22Rv1 (cell line): ENCODE results near the gene FAM169A.
"Not testable (repeated sequence)": the region's sequence is repeated elsewhere in the genome, so short reads cannot be mapped to it uniquely, and the experiment has no call there.

Experiments used
- H3K27ac ChIP-seq: fragments of 450-650 bp; 2 replicates; pipeline ENCODE4 v1.5.1; 2017
- ZFX ChIP-seq: fragments of 450-650 bp; IDR thresholded peaks from 2 replicates; pipeline ENCODE4 v1.6.1; 2017; ENCODE audit warnings: antibody characterized with exemption, borderline replicate concordance
- TF ChIP-seq, protein P1 (sequence below): fragments of 450-650 bp; IDR thresholded peaks from 2 replicates; pipeline ENCODE4 v1.5.1; 2017; ENCODE audit warnings: mild to moderate bottlenecking

The FAM169A gene

DNA sequence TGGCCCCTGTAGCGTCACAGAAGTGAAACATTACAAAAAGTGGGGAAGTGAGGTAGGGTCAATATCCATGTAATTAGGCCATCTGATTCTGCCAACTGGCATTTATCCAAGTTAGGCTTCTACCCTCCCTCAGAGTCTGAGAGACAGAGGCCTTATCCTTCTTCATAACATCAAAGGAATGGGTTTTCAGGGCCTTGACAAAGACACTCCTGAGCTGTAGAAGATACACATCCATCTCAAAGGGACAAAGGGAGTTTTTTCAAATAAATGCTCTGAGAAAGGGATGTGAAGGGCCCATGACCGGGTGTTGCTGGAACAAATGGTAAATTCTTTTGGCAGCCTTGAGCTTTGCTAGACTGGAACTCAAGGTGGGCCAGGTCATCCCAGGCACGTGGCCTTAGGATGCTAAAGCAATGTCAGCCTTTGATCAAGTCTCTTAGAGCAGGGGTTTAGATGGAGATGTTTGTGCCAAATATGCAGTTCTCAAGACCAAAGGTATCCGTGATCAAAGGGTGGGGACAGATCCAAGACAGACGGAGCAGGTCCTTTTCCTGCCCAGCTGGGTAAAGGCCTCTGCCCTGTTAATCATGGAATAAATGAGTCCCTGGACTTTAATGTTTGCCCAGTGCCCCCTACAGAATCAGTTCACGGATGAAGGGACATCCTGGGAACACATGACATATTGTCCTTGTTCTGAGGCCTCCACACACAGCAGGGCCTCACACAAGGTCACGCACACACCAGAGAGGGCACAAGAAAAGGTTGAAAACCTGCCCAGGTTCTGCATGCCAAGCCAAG is 10.0 kb upstream of the FAM169A start:
- H3K27ac ChIP-seq, result no peak overlapping the region
- TF ChIP-seq, protein P1, sequence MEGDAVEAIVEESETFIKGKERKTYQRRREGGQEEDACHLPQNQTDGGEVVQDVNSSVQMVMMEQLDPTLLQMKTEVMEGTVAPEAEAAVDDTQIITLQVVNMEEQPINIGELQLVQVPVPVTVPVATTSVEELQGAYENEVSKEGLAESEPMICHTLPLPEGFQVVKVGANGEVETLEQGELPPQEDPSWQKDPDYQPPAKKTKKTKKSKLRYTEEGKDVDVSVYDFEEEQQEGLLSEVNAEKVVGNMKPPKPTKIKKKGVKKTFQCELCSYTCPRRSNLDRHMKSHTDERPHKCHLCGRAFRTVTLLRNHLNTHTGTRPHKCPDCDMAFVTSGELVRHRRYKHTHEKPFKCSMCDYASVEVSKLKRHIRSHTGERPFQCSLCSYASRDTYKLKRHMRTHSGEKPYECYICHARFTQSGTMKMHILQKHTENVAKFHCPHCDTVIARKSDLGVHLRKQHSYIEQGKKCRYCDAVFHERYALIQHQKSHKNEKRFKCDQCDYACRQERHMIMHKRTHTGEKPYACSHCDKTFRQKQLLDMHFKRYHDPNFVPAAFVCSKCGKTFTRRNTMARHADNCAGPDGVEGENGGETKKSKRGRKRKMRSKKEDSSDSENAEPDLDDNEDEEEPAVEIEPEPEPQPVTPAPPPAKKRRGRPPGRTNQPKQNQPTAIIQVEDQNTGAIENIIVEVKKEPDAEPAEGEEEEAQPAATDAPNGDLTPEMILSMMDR, result no peak
- no peak for TF ChIP-seq ZFX

DNA sequence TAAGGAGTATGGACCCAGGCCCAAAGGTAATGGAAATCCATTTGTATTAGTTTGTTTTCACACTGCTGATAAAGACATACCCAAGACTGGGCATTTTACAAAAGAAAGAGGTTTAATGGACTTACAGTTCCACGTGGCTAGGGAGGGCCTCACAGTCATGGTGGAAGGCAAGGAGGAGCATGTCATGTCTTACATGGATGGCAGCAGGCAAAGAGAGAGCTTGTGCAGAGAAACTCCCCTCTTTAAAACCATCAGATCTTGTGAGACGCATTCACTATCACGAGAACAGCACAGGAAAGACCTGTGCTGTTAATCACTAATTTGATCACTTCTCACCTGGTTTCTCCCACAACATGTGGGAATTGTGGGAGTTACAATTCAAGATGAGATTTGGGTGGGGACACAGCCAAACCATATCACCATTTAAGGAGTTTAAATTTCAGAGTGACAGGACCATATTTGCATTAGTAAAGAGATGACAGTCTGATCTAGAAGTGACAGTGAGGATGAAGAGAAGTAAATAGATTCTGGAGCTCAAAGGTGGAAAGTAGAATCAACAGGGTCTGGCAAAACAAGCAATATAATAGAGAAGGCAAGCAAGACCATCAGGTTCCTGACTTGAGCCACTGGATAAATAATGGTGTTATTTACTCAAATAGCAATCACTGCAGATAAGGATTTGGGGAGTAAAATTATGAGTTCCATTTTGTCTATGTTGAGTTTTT is 7.5 kb upstream of the FAM169A start:
- TF ChIP-seq, protein P1, result no peak
- TF ChIP-seq ZFX, result no peak

DNA sequence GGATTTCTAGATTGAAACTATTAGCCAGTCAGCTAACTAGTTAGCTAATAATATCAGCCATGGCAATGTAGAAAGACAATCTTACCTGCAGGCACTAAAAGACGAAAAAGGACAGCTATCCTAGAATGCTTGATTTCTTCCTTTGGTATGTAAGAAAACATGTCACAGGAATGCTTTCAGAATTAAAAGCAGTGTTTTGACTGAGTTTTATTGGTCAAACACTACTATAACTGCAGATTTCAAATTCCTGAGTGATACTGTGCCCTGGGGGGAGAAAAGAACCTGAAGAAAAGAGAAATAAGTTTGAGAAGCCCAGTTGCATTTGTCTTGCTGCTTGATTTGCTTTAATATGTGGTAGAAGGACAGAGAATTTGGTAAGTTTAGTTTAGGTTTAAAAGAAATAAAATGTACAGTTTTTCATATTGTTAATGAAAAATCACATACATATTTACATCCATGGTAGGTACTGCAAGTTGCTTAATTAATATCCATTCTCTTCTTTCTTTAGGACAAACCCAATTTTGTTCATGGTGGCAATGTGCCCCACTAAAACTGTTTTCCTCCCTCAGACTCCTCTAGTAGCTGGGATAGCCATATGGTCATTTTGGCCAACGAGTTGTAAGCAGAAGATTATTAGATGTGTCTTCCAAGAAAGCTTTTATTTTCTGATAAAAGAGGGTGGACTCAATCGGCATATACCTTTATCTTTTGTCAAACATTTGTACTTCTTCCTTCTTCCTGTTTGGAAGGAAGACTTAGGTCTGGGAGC is 4.3 kb upstream of the FAM169A start:
- TF ChIP-seq ZFX, result no peak
- TF ChIP-seq, protein P1, result no peak
- no peak overlapping the region for H3K27ac ChIP-seq

More for the DNA sequence above, 7.5 kb upstream of the FAM169A start:
- H3K27ac ChIP-seq, result no peak overlapping the region

DNA sequence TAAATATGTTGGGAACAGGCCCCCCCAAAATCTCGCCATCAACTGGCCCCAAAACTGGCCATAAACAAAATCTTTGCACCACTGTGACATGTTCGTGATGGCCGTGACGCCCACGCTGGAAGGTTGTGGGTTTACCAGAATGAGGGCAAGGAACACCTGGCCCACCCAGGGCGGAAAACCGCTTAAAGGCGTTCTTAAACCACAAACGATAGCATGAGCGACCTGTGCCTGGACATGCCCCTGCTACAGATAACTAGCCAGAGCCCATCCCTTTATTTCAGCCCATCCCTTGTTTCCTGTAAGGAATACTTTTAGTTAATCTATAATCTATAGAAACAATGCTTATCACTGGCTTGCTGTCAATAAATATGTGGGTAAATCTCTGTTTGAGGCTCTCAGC is 3.2 kb upstream of the FAM169A start:
- not testable (repeated sequence) for H3K27ac ChIP-seq

DNA sequence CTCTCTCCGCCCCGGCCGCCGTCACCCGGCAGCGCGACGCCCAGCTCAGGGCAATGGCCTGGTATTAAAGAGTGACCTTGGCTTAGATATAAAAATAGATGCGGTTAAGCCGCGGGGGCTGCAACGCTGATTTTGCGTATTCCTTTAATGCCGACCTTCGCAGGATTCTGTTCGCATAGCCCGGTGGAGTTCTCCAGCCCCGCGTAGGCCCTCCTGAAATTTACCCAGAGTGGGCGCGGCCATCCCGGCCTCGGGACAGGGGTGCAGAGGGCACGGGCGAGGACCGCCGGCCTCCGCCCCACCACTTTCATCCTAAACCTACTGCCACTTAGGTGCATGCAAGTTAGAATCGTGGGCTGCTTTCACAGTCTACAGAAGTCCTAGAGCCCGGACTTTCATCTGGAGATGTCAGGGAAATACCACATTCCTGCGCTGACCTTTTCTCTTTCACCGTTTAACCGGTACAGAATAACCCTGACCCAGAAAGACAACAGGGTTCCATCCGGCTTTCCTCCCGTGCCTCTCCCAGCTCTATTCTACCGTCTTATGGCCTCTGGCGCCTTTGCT is 492 bp upstream of the FAM169A start:
- TF ChIP-seq, protein P1, result no peak
- TF ChIP-seq ZFX, result no peak
- no peak overlapping the region; the same call in 1 of the 2 replicates for H3K27ac ChIP-seq

DNA sequence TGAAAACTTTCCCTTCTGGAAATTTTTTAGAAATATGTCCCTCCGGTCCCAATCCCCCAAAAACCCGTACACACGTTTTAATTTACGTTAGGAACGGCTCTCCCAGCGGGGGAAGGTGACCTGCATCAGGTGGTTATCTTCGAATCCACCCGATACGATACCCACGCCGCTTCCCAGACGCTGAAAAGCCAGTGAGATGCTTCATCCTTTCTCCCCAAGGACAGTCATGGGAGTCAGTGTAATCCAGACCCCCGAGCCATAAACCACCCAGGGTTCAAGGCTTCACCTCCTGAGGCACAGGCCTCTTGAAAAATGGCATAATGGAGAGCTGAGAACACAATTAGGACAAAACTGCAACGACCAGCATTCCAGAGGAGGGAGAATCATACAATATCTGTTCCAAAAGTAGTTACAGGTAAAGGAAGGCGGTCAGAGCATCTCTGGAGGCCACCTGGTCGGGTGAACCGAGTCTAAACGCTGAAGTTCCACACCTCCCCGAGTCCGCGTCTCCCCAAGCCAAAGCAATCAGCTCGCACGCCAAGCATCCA is 857 bp downstream of the FAM169A start:
- TF ChIP-seq, protein P1, result no peak
- TF ChIP-seq ZFX, result no peak
- H3K27ac ChIP-seq, result peak overlapping the region; percentile 46

DNA sequence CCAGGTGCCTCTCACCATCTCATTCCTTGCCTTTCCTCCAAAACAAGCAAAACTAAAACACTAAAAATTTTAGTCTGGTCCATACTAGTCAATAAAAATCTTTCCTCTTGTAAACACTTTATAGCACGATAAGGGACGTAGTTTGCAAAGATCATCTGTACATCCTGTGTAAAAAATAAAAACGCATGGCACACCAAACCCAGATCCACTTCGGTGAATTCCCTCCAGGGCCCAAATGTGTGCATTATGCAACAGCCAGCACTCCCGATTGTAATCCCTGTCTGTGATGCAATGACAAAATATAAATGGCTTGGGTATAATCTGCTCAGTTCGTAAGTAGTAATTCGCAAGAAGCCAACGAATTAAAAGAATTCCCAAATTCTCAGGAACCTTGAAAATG is 1.4 kb downstream of the FAM169A start:
- TF ChIP-seq, protein P1, result no peak
- TF ChIP-seq ZFX, result no peak
- H3K27ac ChIP-seq, result no peak overlapping the region
